Measurements from ENCODE around the gene EML1.

DNA sequence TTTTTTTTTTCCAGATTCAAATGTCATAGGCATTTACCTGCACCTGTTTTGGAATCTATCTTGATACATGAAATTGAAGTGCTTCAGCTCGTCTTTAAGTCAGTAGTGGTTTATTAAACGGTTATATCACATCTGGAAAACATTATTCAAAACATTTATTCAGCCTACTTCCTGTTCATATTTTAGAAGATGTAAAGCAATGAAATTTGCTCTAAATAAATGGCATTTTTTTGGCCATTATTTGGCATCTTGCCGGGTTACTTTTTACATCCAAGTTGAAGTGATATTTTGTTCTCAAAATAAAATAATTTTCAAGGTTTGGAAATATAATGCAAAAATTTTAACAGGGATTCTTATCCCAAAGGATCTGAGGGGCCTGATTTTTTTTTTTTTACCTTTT, 103.1 kb downstream of the EML1 start:
- no peak for TF ChIP-seq POLR2A (IDR thresholded peaks at IDR 0.05)
- TF ChIP-seq CTCF (IDR thresholded peaks at IDR 0.05 in 8 of 11, conservative IDR thresholded peaks at IDR 0.05 in 3 of 11), result no peak
- no peak for TF ChIP-seq POLR2AphosphoS5 (IDR thresholded peaks at IDR 0.05)

Measured in spleen (tissue), 7 donors.